GM19351 (cell line): Measurements from ENCODE around the gene NOM1.
"Not testable (repeated sequence)": the region's sequence is repeated elsewhere in the genome, so short reads cannot be mapped to it uniquely, and the experiment has no call there.

ENCODE experiments used
- ATAC-seq: cut with Tn5 transposase; IDR thresholded peaks from one replicate; pipeline ENCODE4 v1.9.1; 2021; ENCODE audit warnings: mild to moderate bottlenecking, moderate library complexity; ENCODE audit not compliant: unreplicated experiment

The NOM1 gene

DNA sequence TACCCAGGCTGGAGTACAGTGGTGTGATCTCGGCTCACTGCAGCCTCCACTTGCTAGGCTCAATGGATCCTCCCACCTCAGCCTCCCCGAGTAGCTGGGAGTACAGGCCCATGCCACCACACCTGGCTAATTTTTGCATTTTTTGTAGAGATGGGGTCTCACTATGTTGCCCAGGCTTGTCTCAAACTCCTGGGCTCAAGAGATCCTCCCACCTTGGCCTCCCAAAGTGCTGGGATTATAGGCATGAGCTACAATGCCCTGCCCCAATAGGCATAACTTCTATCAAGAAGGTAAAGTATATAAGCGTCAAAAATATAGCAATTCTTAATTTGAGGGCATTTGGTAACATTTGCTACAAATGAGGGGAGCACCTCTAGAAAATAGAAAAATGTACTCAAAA is 12.7 kb upstream of the NOM1 start:
- ATAC-seq: not testable (repeated sequence)

DNA sequence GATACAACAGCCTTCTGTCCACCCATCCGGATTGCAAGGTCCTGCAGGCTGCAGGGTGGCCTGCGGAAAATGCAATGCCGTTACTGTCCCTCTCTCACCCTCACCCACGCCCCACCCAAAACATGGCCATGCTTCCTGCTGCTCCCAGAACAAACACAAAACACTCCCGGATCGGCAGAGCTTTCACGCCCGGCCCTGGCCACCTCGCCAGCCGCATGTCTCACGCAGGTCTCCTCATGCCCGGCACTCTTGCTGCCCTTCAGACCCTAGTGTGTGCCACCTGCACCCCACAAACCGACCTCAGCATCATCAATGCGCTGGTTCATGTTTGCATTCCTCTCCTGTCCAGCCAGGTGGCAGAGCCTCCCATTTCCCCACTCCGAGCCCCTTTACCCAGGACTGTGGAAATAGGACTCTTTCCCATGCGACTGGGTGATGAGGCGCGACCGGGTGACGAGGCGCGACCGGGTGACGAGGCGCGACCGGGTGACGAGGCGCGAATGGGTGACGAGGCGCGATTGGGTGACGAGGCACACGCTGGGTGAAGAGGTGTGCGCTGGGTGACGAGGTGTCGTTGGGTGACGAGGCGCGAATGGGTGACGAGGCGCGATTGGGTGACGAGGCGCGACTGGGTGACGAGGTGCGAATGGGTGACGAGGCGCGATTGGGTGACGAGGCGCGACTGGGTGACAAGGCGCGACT is 8.9 kb upstream of the NOM1 start:
- no peak for ATAC-seq

DNA sequence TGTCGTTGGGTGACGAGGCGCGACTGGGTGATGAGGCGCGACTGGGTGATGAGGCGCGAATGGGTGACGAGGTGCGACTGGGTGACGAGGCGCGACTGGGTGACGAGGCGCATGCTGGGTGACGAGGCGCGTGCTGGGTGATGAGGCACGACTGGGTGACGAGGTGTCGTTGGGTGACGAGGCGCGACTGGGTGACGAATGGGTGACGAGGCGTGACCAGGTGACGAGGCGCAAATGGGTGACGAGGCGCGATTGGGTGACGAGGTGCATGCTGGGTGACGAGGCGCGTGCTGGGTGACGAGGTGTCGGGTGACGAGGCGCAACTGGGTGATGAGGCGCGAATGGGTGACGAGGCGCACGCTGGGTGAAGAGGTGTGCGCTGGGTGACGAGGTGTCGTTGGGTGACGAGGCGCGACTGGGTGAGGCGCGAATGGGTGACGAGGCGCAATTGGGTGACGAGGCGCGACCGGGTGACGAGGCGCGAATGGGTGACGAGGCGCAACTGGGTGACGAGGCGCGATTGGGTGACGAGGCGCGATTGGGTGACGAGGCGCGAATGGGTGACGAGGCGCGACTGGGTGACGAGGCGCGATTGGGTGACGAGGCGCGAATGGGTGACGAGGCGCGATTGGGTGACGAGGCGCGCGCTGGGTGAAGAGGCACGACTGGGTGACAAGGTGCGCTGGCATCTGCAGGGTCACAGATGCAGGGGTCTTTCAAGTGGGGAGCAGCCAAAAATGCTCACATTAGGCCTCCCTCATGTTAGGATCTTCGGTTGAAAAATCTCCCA is 7.9 kb upstream of the NOM1 start:
- ATAC-seq: no peak

DNA sequence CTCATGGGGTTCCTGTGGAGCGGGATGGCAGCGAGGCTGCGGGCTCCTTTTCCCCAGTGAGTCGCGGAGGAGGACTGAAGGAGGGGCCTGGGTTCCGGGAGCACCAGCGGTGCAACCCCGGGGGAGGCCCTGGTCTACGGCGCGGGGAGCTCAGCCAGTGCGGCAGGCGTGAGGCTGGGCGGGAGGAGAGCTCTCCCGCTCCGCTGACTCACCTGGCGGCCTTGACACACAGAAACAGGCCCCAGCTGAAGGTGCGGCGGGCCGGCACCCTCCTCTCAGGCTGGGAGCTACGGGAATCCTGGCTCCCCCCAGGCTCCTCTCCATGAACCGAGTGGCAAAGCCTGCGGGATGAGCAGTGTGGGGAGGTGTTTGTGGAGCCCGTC is 6.8 kb upstream of the NOM1 start:
- no peak for ATAC-seq

DNA sequence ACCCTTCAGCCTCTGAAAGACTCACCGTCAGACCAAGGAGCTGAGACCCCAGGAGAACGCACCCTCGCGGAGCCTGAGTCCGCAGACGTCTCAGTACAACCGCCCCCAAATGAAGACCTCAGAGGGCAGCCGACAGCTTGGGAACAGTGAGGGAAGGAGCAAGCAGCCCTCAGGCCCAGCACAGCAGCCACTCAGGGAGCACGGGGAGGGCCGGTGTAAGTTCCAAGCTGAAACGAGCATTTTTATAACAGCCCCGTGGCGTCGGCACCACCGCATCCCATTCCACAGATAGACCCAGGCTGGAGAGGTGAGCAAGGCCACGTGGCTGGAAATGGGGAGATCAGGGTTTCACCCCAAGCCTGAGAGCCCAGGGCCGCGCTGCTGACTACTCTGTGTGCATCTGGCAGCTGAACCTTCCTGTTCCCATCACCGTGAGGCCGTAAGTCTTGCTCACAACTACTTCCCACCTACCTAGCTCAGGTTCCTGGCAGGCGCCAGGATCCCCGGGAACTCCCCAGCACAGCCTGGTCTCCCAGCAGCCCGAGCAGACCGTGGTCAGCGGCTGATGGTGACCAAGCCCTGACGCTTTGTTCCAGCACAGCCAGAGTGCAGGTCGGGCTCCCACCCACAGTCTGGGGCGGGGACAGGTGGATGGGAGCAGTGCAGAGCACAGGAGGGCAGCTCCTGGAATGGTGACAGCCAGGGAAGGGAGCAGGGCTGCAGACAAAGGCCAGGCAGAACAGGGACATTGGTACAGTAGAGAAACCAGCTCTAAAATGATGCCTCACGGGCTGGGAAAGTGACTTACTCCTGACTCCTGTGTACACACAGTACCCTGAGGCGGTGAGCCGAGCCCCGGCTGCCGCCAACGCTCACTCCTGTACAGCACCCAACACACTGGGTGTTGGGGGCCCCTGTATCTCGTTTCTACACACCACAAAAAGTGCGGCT is 6.1 kb upstream of the NOM1 start:
- ATAC-seq: no peak

DNA sequence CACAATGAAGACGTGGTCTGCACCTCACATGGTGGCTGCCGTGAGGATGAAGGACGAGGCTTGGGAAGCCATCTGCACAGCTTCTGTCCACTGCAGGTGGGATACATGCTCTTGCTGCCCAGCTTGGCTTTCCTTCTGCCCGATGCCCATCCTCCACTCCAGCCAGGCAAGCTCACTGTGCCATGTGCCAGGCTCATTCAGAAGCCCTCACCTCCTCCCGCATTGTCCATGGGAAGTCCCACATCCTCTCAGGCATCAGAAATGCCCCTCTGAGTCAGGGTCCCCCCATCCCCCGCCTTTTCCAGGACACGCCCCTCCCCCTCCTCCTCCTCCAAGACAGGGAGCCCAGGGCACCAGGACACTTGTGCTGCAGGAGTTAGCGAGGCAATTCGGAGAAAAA is 4.6 kb upstream of the NOM1 start:
- no peak for ATAC-seq

DNA sequence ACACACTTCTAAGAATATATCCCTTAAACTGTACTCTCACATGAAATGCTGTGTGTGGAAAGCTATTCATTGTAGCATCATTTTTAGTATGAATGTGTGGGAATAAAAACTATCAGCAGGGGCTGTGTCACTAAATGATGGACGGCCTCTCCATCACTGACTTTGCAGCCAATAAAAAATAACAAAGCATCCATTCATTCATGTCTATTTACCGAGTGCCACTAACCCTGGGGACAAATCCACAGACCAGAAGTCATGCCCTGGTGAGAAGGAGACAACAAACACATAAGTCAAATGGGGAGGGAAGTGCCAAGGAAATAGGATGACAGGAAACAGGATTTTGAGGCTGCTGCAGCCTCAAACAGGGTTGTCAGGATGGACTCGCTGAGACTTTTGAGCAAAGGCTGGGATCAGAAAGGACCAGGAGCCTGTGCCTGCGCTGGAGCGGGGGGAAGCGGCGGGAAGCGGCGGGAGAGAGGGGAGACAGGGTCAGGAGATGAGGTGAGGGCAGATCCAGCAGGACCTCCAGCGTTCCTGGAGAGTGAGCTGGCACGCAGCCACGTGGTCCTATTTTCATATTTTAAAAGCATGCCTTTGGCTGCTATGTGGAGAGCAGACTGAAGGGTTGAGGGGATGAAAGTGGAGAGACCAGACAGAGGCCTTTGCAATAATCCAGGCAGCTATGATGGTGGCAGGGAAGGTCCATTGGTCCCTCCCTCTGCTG is 2.2 kb upstream of the NOM1 start:
- no peak for ATAC-seq

DNA sequence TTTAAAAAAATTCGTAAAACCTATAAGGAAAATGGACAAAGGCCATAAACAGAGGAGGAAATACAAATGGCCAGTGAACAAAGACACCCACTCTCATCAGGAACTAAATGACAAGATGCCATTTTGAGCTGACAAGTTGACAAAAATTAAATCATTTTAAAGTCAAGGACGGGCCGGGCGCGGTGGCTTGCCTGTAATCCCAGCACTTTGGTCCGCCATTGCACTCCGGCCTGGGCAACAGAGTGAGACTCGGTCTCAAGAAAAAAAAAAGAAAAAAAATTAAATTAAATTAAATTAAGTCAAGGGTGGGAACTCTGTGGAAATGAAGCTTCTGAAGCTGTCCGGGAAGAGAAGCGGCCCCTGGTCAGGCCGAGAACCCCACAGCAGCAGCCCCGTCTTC is 1.2 kb upstream of the NOM1 start:
- no peak for ATAC-seq

DNA sequence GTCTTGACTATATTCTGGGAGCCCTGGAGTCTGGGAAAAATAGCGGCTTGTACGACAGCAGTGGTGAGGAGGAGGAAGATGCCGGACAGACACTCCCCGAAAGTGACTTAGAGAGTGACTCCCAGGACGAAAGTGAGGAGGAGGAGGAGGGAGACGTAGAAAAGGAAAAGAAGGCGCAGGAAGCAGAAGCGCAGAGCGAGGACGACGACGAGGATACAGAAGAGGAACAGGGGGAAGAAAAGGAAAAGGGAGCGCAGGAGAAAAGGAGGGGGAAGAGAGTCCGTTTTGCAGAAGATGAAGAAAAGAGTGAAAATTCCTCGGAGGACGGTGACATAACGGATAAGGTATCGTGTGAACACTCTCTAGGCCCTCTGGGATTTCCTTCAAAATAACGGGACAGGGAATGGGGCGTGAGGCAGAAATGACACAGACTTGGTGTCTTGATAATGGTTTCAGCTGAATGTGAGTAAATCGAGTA is 908 bp downstream of the NOM1 start:
- no peak for ATAC-seq

DNA sequence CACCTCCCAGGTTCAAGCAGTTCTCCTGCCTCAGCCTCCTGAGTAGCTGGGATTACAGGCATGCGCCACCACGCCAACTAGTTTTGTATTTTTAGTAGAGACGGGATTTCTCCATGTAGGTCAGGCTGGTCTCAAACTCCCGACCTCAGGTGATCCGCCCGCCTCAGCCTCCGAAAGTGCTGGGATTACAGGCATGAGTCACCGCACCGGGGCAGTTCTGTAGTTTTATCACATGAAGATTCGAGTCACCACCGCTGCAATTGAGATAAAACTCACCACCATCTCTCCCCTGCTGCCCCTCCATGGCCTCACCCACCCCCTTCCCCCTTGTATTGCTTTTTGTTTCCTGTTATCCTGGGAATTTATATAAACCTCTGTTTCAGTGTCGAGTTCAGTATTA is 3.7 kb downstream of the NOM1 start:
- ATAC-seq: not testable (repeated sequence)

DNA sequence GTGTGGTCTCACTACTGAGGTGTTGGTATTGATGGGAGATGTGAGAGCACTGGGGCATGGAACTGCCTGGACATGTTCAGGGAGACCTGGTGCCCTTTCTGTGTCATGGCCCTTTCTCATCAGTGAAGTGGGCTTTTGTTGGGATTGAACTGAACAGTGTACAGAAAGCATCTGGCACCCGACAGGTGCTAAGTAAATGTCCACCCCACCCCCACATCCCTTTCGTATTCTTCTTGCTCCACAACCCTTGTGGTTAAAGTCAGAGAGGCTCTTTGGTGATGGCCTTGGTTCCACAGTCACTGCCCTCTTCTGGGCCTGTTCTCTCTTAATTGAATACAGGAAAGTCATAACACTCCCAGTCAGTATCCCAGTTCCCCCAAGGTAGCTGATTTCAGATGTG is 5.4 kb downstream of the NOM1 start:
- no peak for ATAC-seq

DNA sequence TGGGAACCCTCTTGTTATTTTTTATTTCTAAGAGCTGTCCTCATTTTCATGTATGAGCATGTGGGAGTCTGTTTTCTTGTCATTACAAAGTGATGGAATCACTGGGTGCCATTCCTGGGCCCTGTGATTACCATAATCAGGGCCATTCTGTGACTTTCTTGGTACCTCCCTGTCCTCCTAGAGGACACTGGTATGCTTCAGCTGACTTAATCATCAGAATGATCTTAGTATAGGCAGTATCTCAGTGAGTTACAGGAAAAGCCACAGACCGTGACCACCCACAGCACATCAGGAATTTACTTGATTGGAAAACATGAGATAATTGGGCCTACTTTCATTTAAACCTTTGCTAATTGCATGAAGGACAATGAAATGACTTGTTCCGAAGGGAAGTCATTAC is 7.2 kb downstream of the NOM1 start:
- no peak for ATAC-seq

DNA sequence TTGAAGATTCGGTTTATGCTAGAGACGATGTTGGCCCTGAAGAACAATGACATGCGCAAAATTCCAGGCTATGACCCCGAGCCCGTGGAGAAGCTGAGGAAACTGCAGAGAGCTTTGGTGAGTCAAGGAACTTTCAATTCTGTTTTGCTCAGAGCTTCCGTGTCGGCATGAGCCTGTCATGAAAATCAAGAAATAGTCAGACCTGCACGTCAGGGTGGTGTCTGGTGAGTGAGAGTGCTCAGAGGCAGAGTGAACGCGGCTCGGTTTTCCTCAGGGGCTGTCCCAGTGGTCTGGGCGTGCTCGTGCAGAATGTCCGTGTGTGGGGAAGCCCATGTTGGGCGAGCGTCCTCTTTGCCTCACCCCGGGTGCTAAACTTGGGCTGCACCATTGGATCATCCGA is 12.6 kb downstream of the NOM1 start:
- ATAC-seq: no peak

DNA sequence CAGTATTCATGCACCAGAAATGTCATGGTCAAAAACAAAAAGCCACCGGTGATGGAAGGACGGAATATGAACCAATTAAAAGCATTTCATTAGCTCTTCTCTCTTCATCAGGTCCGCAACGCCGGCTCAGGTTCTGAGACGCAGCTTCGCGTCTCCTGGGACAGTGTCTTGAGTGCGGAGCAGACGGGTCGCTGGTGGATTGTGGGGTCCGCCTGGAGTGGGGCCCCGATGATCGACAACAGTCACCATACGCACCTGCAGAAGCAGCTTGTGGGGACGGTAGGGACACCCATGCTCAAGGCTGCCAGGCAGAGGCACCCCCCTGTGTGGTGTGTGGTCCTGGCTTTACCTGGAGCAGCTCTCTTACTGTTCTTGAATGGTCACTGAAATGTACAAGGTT is 13.4 kb downstream of the NOM1 start:
- ATAC-seq: no peak

DNA sequence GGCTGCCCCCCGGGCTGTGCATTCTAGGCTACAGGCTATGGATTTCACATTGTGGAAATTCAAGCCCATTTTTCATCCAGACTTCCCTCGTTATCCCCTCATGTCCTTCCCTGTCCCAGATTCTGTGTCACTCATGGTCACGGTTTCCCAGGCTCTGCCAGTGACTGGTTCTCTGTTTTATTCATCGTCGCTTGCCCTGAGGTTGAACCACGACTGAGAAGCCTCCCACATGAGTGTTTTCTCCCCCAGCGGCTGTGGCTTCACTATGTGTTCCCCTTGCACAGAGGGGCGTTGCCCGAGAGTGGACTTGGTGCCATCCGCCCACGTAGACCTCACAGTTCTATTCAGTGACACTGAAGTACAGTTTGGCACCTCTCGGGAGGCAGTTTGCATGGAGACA is 14.0 kb downstream of the NOM1 start:
- no peak for ATAC-seq

DNA sequence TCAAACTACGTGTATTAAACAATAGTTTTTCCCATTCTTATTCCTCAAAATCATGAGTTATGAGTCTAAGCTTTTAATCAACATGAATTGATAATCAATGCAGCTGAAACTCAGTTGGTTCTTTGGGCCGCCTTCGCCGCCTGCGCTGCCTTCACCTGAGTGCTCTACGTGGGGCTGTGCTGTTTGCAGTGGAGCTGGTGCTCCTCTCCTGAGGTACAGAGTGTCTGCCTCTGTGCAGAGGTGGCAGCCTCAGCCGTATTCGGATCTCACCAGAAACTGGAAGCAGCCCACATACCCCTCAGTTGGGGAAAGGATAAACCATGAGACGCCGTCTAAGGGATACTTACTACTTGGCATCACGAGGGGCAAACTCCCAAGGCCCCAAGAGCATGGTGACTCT is 15.5 kb downstream of the NOM1 start:
- ATAC-seq: no peak

DNA sequence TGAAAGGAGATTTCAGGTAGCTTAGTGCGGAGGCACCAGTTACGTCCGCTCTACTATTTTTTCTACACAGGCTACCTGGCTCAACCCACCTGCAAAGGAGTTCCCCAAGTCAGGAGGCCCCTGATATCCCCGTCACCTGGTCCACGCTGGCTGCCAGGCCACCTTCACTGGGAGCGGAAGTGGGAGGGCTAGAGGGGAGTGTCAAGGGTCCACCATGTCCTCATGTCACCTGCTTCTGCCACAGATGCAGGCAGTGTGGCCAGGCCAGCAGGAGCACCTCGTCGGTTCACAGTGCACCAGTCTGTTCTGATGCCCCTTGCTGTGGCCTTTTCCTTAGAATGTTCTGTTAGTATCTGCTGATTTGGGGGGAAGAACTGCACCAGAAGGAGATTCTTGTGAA is 16.9 kb downstream of the NOM1 start:
- ATAC-seq: no peak

DNA sequence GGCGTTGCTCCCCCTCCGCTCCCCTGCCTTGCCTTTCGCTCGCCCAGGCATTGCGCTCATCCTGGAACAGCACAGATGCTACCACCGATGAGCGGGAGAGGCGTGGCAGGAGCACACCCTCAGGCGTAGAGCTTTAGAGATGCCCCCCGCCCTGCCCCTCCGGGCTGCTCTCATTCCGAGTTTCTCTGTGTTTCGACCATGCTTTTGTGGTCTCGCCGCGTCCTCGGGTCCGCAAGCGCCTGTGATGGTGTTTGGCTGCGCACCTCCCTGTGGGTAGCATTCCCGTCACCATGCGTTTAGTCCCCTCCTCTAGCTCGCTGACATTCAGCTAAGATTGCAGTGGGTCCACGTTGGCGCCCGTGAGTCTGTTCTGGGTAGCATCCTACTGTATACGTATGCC is 18.7 kb downstream of the NOM1 start:
- ATAC-seq: no peak

DNA sequence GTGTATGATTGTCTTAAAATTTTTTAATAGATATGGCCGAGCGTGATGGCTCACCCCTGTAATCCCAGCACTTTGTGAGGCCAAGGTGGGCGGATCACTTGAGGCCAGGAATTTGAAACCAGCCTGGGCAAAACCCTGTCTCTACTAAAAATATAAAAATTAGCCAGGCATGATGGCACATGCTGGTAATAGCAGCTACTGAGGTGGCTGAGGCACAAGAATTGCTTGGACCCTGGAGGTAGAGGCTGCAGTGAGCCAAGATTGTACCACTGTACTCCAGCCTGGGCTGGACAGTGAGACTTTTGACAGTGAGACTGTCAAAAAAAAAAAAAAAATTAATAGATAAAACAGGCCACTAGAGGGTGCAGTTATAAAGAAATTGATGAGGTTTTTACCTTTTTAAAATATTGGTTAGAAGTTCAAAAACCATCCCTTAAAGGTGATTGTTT is 20.5 kb downstream of the NOM1 start:
- ATAC-seq: no peak

DNA sequence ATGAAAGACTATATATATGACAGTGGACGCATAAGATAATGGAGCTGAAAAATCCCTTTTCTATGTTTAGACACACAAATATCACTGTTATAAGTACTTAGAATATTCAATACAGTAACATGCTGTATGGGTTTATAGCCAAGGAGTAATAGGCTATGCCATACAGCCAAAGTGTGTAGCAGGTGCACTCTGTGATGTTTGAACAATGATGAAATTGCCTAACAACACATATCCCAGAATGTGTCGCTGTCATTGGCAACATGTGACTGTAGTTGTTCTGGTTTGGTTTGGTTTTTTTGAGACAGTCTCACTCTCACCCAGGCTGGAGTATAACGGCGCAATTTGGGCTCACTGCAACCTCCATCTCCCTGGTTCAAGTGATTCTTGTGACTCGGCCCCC is 26.1 kb downstream of the NOM1 start:
- no peak for ATAC-seq
